Cortex of kidney (tissue), 1 donor: ENCODE data around the gene RIMBP3B.
"Not testable (repeated sequence)": the region's sequence is repeated elsewhere in the genome, so short reads cannot be mapped to it uniquely, and the experiment has no call there.

Experiments
- DNase-seq: peaks from one replicate; lab custom pipeline; 2025; lab: John Stamatoyannopoulos, UW

RIMBP3B gene

GRCh38 chr22:21416375-21416774 is 32.8 kb downstream of the RIMBP3B start:
- not testable (repeated sequence) for DNase-seq

DNA sequence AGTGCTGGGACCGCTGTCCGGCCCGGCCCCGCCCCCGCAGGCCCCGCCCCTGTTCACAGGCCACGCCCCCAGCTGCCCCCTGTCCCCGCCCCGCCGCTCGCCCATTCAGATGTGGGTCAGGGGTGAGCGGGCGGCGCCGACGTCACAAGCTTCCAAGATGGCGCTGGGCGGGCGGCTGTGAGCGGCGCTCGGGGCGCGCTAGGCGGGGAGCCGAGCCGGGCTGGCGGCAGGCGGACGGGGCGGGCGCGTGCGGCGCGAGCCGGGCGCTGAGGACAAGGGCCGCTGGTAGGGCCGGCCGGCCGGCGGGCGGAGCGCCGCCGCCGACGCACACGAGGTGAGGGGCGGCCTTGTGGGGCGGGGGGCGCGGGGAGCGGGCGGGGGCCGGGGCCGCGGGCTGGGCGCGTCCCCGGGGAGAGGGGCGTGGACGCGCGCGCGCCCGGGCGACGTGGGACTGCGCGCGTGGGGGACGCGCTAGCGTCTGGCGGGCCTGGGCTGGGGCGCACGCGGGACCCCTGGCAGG is 33.7 kb downstream of the RIMBP3B start, which contains the start of gene HIC2:
TSS of gene HIC2 (plus strand) at position 145 of the 520 bp plus-strand sequence. CDS start 25,461 bp downstream, outside the sequence.
- DNase-seq, result not testable (repeated sequence)

DNA sequence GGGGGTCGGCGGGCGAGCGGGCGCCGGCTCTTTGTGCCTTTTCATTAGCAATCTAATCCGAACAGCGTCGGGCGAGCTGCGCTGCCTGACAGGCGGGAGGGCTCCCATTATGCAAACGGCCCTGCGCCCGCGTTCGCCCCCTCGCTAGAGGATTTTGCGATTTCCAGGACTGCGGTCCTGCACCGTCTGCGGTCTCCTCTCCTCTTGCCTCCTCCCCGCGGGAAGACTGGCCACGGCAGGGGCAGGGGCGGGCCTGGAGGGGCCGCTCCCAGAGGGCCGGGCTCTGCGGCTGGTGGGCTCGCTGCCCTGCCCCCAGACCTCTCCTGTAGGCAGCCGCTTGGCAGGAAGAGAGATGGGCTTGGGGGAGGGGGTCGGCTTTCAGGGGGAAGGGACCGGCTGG is 34.3 kb downstream of the RIMBP3B start:
- DNase-seq, result not testable (repeated sequence)

- not testable (repeated sequence) for DNase-seq
Measured at GRCh38 chr22:21418974-21419638, 35.6 kb downstream of the RIMBP3B start.

DNA sequence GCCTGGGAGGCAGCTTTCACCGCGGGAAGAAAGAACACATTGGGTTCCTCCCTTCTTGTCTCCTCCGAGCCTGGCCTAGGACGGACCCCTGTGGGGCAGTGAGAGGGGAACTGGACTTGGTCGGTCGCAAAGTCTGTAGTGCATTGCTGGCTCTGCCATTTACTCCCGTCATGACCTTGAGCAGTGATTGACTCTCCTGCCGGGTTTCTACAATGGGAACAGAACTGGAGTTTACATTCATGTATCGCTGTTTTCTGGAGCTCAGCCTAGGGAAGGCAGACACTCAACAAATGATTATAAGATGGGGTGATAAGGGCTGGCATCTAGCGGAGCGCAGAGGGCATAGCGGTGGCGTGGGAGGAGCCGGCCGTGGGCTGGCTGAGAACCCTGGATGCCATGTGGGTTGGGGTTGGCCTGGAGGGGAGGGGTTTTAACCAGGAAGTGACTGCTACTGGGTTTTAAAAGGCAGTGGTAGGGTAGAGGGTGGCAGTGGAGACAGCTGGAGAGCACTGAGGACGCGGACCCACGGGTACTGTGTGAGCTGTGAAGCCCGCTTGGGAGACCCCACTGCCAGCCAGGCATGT is 36.7 kb downstream of the RIMBP3B start:
- not testable (repeated sequence) for DNase-seq

DNA sequence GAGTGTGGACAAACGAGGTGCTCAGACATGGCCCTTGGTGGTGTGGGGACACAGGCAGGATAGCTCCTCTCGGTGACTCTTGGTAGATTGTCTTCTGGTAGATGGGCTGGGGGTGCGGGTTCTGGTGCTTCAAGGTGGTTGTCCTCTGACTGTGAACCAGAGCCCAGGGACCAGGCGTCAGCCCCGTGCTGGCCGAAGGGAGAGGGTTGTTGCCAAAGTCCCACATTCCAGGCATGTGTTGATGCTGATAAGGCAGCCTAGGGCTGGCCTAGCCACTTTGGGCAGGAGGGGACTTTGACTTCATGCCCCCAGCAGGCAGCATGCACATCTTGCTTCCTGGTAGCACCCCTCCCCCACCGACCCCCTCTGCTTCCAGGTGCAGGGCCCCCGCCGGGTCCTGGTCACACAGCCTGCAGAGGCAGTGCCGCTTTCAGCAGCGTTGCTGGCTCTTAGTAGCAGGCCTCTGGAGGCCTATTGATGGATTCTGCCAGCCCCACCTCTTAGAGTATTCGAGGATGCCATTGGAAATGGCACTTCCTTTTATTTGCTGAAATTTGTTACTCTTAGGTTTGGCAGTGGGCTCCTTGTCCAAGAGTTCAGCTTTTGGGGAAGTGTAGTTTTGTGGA is 40.6 kb downstream of the RIMBP3B start:
- DNase-seq, result not testable (repeated sequence)

GRCh38 chr22:21434378-21435233 is 51.1 kb downstream of the RIMBP3B start:
- not testable (repeated sequence) for DNase-seq

DNA sequence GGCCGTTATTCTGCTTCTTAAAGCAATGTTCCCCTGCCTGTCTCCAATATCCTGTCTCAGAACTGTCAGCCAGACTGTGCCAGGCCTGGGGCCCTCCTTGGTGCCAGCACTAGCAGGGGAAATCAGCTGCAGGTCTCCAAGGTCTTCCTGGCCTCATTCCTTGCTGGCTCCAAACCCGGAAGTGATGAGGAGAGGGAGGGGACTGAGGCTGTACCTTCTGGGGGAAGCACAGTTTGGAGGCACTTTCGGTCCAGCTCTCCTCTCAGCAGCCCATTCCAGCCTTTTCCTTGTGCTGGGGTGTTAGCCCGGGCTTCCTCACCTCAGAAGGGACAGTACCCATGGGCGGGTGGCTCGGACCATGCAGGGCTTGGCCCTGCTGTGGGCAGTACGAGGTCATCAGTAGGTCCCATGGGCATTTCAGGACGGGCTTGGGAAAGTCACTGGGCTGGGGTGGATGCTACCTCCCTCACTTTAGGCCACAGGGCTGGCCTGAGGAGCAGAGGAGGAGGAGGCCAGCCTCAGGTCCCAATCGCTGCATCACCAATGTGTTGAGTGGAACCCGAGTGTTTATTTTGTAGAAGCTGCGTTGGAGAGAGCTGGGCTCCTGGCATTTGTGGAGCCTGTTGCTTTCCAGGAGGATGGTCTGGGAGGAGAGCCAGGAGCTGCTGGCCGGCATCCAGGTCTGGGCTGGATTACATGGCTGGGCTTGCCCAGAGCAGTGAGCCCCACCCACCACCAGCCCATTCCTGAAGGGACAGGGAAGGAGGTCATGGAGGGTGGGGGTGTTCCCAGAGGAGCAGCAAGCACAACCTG is 52.7 kb downstream of the RIMBP3B start:
- DNase-seq, result not testable (repeated sequence)

DNA sequence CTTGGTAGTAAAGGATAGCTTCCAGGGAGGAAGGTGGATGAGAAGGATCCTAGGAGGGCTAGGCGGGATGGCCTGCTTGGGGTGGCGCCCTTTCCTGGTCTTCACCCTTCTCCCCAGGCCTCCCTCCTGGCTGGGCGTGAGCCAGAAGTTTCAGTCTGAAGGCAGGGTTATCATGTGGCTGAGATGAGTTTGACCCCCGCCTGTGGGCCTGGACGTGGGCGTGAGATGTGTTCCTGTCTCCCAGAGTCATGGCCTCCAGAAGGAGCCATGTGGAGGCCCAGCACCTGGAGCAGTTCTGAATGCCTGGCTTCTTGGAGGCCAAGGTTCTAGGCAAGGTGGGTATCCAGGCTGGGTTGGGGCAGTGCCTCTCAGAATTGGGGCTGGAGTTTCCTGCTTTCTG is 54.5 kb downstream of the RIMBP3B start:
- DNase-seq, result not testable (repeated sequence)
